Panc1 (cell line): ENCODE data around the gene RRM2. TPM values are rescaled to one million over a fixed set of nuclear protein-coding genes. Genes with fewer than 3 reads are reported as not detected.

Experiments
- ATAC-seq: fragments of 200-7000 bp; cut with Tn5 transposase; 2 replicates; pipeline ENCODE4 v1.9.1; 2020; ENCODE audit warnings: mild to moderate bottlenecking, moderate library complexity
- BruUV-seq: library from RNA; stranded (reverse); fragments of 400-500 nt; replicated peaks from 2 replicates; lab custom pipeline; 2021; lab: Mats Ljungman, UMichigan
- CTCF ChIA-PET: fragments of 300-600 bp; sonication (Branson Sonifier 250); formaldehyde crosslinking; loops from one replicate; lab custom pipeline; 2022; ENCODE audit warnings: antibody characterized with exemption; lab: Charles Lee
- POLR2A ChIA-PET: fragments of 300-600 bp; sonication (Branson Sonifier 250); formaldehyde crosslinking; loops from one replicate; lab custom pipeline; 2022; ENCODE audit warnings: antibody characterized with exemption; lab: Charles Lee
- DNase-seq: peaks from one replicate; pipeline ENCODE4 v3.0.0-alpha.2; 2010; ENCODE audit warnings: low read depth, low spot score
- H3K27ac ChIP-seq: 2 replicates; pipeline ENCODE4 v1.5.1; 2011; ENCODE audit warnings: mild to moderate bottlenecking, low read length, inconsistent platforms
- H3K27me3 ChIP-seq: fragments of 200-500 bp; sonication (Bioruptor generic); 2 replicates; pipeline ENCODE4 v1.6.0; 2014; ENCODE audit warnings: low read length, inconsistent platforms; ENCODE audit not compliant: control insufficient read depth, insufficient read depth
- H3K36me3 ChIP-seq: fragments of 200-500 bp; sonication (Bioruptor generic); 2 replicates; pipeline ENCODE4 v1.5.1; 2014; ENCODE audit warnings: inconsistent platforms, mild to moderate bottlenecking, low read length, moderate library complexity; ENCODE audit not compliant: control insufficient read depth, insufficient read depth
- H3K4me1 ChIP-seq: 2 replicates; pipeline ENCODE4 v1.5.1; 2011; ENCODE audit warnings: inconsistent platforms, mild to moderate bottlenecking, low read length, moderate library complexity; ENCODE audit not compliant: control insufficient read depth, insufficient read depth
- H3K4me3 ChIP-seq, 2 experiments: 2 replicates each; pipeline ENCODE4 v1.5.1; 2011 to 2012; ENCODE audit warnings: low read depth in 2 of 2, low read length in 2 of 2, mild to moderate bottlenecking in 2 of 2, inconsistent platforms in 1 of 2, moderate library complexity in 1 of 2
- H3K9me3 ChIP-seq: fragments of 200-500 bp; sonication (Bioruptor generic); 2 replicates; pipeline ENCODE4 v1.5.1; 2014; ENCODE audit warnings: low read depth, mild to moderate bottlenecking, inconsistent platforms, low read length, moderate library complexity; ENCODE audit not compliant: control insufficient read depth, insufficient read depth
- POLR2AphosphoS5 ChIP-seq: IDR thresholded peaks from 2 replicates; pipeline ENCODE4 v1.6.1; 2012; ENCODE audit warnings: mild to moderate bottlenecking, low read depth, low read length, moderate library complexity
- SIN3A ChIP-seq: IDR thresholded peaks from 2 replicates; pipeline ENCODE4 v1.6.1; 2012; ENCODE audit warnings: low read depth, mild to moderate bottlenecking, low read length, moderate library complexity, borderline replicate concordance; ENCODE audit not compliant: insufficient read depth
- TCF7L2 ChIP-seq: IDR thresholded peaks from 2 replicates; pipeline ENCODE4 v1.6.1; 2011; ENCODE audit warnings: mild to moderate bottlenecking, low read depth, low read length, inconsistent platforms
- in situ Hi-C: cut with HindIII; loops from 2 replicates; pipeline ENCODE4 v1.10.0; 2016; ENCODE audit warnings: low sequenced_read_pairs, low pct_unique_long_range_greater_than_20kb
- intact Hi-C: fragments of 100-400 bp; cut with micrococcal nuclease; formaldehyde crosslinking; loops from one replicate; pipeline ENCODE4 v1.10.0; 2022; ENCODE audit not compliant: unreplicated experiment
- total RNA-seq: library from RNA; stranded (reverse); gene quantifications from one replicate; pipeline ENCODE4 v1.2.1, GENCODE V29; 2021; ENCODE audit not compliant: unreplicated experiment
- TF ChIP-seq, protein P1 (sequence below), 2 experiments: IDR thresholded peaks; 2 replicates each; pipeline ENCODE4 v1.6.1; 2011 to 2012; ENCODE audit warnings: low read depth in 2 of 2, control low read depth in 1 of 2, low read length in 1 of 2, mild to moderate bottlenecking in 1 of 2, moderate library complexity in 1 of 2; ENCODE audit not compliant: insufficient read depth in 1 of 2
- TF ChIP-seq, protein P2 (sequence below): fragments of 450-650 bp; IDR thresholded peaks from 2 replicates; pipeline ENCODE4 v1.5.1; 2017; ENCODE audit warnings: mild to moderate bottlenecking

The RRM2 gene
- total RNA-seq, 1 experiment from 2014 or later: 294 TPM

DNA sequence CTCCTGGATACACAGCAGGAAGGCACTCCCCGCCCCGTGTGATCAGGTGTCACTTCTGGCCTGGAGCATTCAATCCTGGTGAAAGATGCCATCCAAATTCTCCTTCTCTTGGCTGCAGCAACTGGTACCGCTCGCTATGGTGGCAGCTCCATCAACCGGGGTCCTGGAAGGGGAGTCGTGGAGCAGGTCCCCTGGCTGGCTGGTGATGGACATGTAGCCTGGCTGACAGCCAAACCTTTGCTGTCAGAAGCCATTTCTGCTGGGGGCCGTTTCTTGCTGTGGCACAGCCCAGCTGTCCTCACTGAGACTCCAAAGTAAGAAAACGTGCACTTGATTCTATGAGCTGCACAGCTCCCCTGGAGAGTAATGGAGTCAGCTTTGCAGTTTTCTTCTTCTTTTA is 35.2 kb upstream of the RRM2 start:
- Histone ChIP-seq H3K36me3 (no peaks in the 10 kb centered on the region), H3K27ac (no peak overlapping the region), H3K4me3 (no peak overlapping the region), H3K27me3 (no peaks in the 10 kb centered on the region), H3K9me3 (no peaks in the 10 kb centered on the region), H3K4me1 (0 out of 2 replicates have a peak, but pooled peaks cover 5% of the 10 kb centered on the region)
- in situ Hi-C loops (no loop called here), intact Hi-C loops (no loop called here)
- ATAC-seq (no peak), DNase-seq (no peak)
- POLR2A ChIA-PET: no interaction called here
- CTCF ChIA-PET: interaction anchor here (1.0 kb wide), 1 partner anchor 10 kb away, joined by 3 read pairs; no protein-coding TSS in a partner anchor
- no TSS peak for BruUV-seq
- TF ChIP-seq SIN3A (no peak), POLR2AphosphoS5 (no peak), TCF7L2 (no peak)
- TF ChIP-seq, protein P1, sequence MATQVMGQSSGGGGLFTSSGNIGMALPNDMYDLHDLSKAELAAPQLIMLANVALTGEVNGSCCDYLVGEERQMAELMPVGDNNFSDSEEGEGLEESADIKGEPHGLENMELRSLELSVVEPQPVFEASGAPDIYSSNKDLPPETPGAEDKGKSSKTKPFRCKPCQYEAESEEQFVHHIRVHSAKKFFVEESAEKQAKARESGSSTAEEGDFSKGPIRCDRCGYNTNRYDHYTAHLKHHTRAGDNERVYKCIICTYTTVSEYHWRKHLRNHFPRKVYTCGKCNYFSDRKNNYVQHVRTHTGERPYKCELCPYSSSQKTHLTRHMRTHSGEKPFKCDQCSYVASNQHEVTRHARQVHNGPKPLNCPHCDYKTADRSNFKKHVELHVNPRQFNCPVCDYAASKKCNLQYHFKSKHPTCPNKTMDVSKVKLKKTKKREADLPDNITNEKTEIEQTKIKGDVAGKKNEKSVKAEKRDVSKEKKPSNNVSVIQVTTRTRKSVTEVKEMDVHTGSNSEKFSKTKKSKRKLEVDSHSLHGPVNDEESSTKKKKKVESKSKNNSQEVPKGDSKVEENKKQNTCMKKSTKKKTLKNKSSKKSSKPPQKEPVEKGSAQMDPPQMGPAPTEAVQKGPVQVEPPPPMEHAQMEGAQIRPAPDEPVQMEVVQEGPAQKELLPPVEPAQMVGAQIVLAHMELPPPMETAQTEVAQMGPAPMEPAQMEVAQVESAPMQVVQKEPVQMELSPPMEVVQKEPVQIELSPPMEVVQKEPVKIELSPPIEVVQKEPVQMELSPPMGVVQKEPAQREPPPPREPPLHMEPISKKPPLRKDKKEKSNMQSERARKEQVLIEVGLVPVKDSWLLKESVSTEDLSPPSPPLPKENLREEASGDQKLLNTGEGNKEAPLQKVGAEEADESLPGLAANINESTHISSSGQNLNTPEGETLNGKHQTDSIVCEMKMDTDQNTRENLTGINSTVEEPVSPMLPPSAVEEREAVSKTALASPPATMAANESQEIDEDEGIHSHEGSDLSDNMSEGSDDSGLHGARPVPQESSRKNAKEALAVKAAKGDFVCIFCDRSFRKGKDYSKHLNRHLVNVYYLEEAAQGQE (IDR thresholded peaks at IDR 0.05; ENCODE audit: insufficient read depth in 1 of 2, low read depth in 2 of 2, low read length in 1 of 2): no peak
- TF ChIP-seq, protein P2, sequence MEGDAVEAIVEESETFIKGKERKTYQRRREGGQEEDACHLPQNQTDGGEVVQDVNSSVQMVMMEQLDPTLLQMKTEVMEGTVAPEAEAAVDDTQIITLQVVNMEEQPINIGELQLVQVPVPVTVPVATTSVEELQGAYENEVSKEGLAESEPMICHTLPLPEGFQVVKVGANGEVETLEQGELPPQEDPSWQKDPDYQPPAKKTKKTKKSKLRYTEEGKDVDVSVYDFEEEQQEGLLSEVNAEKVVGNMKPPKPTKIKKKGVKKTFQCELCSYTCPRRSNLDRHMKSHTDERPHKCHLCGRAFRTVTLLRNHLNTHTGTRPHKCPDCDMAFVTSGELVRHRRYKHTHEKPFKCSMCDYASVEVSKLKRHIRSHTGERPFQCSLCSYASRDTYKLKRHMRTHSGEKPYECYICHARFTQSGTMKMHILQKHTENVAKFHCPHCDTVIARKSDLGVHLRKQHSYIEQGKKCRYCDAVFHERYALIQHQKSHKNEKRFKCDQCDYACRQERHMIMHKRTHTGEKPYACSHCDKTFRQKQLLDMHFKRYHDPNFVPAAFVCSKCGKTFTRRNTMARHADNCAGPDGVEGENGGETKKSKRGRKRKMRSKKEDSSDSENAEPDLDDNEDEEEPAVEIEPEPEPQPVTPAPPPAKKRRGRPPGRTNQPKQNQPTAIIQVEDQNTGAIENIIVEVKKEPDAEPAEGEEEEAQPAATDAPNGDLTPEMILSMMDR: no peak

DNA sequence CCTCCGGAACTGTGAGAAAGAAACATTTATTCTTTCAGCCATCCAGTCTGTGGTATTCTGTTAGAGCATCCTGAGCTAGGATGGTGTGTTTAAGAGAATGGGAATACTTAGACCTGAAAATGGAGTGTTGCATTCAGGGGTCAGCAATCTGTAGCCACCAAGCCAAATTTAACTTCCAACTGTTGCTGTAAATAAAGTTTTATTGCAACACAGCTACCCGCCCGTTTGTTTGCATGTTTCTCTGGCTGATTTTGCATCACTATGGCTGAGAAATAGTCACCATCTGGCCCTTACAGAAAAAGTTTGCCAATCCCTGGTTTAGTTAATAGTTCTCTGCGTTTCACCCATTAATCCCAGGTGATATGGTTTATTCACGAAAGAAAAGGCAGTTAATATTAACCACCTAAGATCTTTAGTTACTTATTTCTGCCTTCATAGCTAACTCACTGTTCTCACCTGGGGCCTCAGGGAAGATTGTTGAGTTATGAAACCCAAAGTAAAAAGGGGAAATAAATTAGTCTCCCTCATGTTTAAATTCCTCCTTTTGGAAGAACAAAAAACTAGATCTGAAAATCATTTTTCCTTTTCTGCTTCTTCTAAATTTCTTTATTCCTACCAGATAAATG is 32.9 kb upstream of the RRM2 start:
- Histone ChIP-seq H3K27me3 (no peaks in the 10 kb centered on the region), H3K27ac (no peak overlapping the region), H3K9me3 (no peaks in the 10 kb centered on the region), H3K4me1 (0 out of 2 replicates have a peak, but pooled peaks cover 3% of the 10 kb centered on the region), H3K4me3 (no peak overlapping the region), H3K36me3 (no peaks in the 10 kb centered on the region)
- POLR2A ChIA-PET: no interaction called here
- CTCF ChIA-PET: no interaction called here
- intact Hi-C loops (no loop called here), in situ Hi-C loops (no loop called here)
- DNase-seq: no peak
- TF ChIP-seq POLR2AphosphoS5 (no peak), TCF7L2 (no peak), SIN3A (no peak)
- TF ChIP-seq, protein P2: no peak
- TF ChIP-seq, protein P1 (IDR thresholded peaks at IDR 0.05; ENCODE audit: insufficient read depth in 1 of 2, low read depth in 2 of 2, low read length in 1 of 2): no peak
- ATAC-seq: no peak
- no TSS peak for BruUV-seq
